ENCODE measurements around the gene LPP.

LPP gene

GRCh38 chr3:188778091-188778852 is 624.3 kb downstream of the LPP start:
- H3K4me1 ChIP-seq (ENCODE audit: low read length), result no peaks in the 10 kb centered on the region
- no peaks in the 10 kb centered on the region for H3K36me3 ChIP-seq (replicated peaks; ENCODE audit: insufficient read depth, low read length)
- H2AFZ ChIP-seq (ENCODE audit: low read length), result no peak overlapping the region
- DNase-seq, result no peak
- no peaks in the 10 kb centered on the region for H4K20me1 ChIP-seq (ENCODE audit: insufficient read depth, low read length)
- no peaks in the 10 kb centered on the region for H3F3A ChIP-seq (ENCODE audit: insufficient read depth, low read length)
- H3K4me3 ChIP-seq (ENCODE audit: low read length), result no peak overlapping the region
- H3K79me2 ChIP-seq (ENCODE audit: low read length), result no peaks in the 10 kb centered on the region
- no peak overlapping the region for H3K9ac ChIP-seq (ENCODE audit: low read length)
- H3K9me3 ChIP-seq (replicated peaks; ENCODE audit: insufficient read depth, low read length), result no peaks in the 10 kb centered on the region
- H3K27ac ChIP-seq (ENCODE audit: low read length), result no peak overlapping the region
- H3K27me3 ChIP-seq (replicated peaks; ENCODE audit: insufficient read depth, low read length), result no peaks in the 10 kb centered on the region
- TF ChIP-seq CTCF (IDR thresholded peaks at IDR 0.05; ENCODE audit: low read length), result no peak
- no peak for TF ChIP-seq EZH2 (optimal IDR thresholded peaks at IDR 0.05; ENCODE audit: low read depth, low read length)
- no peak for TF ChIP-seq EZH2phosphoT487 (IDR thresholded peaks at IDR 0.05; ENCODE audit: low read length)
- H3K9me2 ChIP-seq (replicated peaks; ENCODE audit: insufficient read depth, low read length), result no peaks in the 10 kb centered on the region
- no peak overlapping the region for H3K4me2 ChIP-seq (ENCODE audit: low read depth, low read length)

- Histone ChIP-seq H3F3A (ENCODE audit: insufficient read depth, low read length) (no peaks in the 10 kb centered on the region), H3K79me2 (ENCODE audit: low read length) (no peaks in the 10 kb centered on the region), H3K27ac (ENCODE audit: low read length) (no peak overlapping the region), H2AFZ (ENCODE audit: low read length) (no peak overlapping the region), H3K27me3 (replicated peaks; ENCODE audit: insufficient read depth, low read length) (no peaks in the 10 kb centered on the region), H3K9me3 (replicated peaks; ENCODE audit: insufficient read depth, low read length) (no peaks in the 10 kb centered on the region), H4K20me1 (ENCODE audit: insufficient read depth, low read length) (no peaks in the 10 kb centered on the region), H3K4me1 (ENCODE audit: low read length) (no peaks in the 10 kb centered on the region), H3K4me3 (ENCODE audit: low read length) (no peak overlapping the region), H3K4me2 (ENCODE audit: low read depth, low read length) (no peak overlapping the region), H3K36me3 (replicated peaks; ENCODE audit: insufficient read depth, low read length) (no peaks in the 10 kb centered on the region), H3K9ac (ENCODE audit: low read length) (no peak overlapping the region), H3K9me2 (replicated peaks; ENCODE audit: insufficient read depth, low read length) (no peaks in the 10 kb centered on the region)
- no peak for DNase-seq
- TF ChIP-seq CTCF (IDR thresholded peaks at IDR 0.05; ENCODE audit: low read length) (no peak), EZH2 (optimal IDR thresholded peaks at IDR 0.05; ENCODE audit: low read depth, low read length) (no peak), EZH2phosphoT487 (IDR thresholded peaks at IDR 0.05; ENCODE audit: low read length) (no peak)
These were observed 625.5 kb downstream of the LPP start for GRCh38 chr3:188779281-188779980.

GRCh38 chr3:188780193-188781147 is 626.5 kb downstream of the LPP start:
- no peak for TF ChIP-seq CTCF (IDR thresholded peaks at IDR 0.05; ENCODE audit: low read length)
- TF ChIP-seq EZH2phosphoT487 (IDR thresholded peaks at IDR 0.05; ENCODE audit: low read length), result no peak
- no peak for TF ChIP-seq EZH2 (optimal IDR thresholded peaks at IDR 0.05; ENCODE audit: low read depth, low read length)
- no peaks in the 10 kb centered on the region for H4K20me1 ChIP-seq (ENCODE audit: insufficient read depth, low read length)
- no peak overlapping the region for H3K4me3 ChIP-seq (ENCODE audit: low read length)
- H3K27ac ChIP-seq (ENCODE audit: low read length), result no peak overlapping the region
- H3K9me3 ChIP-seq (replicated peaks; ENCODE audit: insufficient read depth, low read length), result no peaks in the 10 kb centered on the region
- H3K79me2 ChIP-seq (ENCODE audit: low read length), result no peaks in the 10 kb centered on the region
- no peaks in the 10 kb centered on the region for H3F3A ChIP-seq (ENCODE audit: insufficient read depth, low read length)
- no peak for DNase-seq
- H3K9me2 ChIP-seq (replicated peaks; ENCODE audit: insufficient read depth, low read length), result no peaks in the 10 kb centered on the region
- H3K36me3 ChIP-seq (replicated peaks; ENCODE audit: insufficient read depth, low read length), result no peaks in the 10 kb centered on the region
- no peak overlapping the region for H3K9ac ChIP-seq (ENCODE audit: low read length)
- H3K4me2 ChIP-seq (ENCODE audit: low read depth, low read length), result no peak overlapping the region
- H3K27me3 ChIP-seq (replicated peaks; ENCODE audit: insufficient read depth, low read length), result no peaks in the 10 kb centered on the region
- no peaks in the 10 kb centered on the region for H3K4me1 ChIP-seq (ENCODE audit: low read length)
- no peak overlapping the region for H2AFZ ChIP-seq (ENCODE audit: low read length)

Data from MM.1S (cell line).